ENCODE measurements around the gene RDH8. TPM values are rescaled to one million over a fixed set of nuclear protein-coding genes. Genes with fewer than 3 reads are reported as not detected.
A peak's percentile ranks its signal among the peaks of the same experiment; 100 is the strongest.

RDH8 gene
- total and polyA plus RNA-seq, 2 donors (not counting 1 experiment from before 2014, with no cell fraction given): 0.06 TPM; not detected in 1

GRCh38 chr19:10003271-10003670 lies 10.0 kb upstream of the RDH8 start:
- no peak overlapping the region for H3K4me3 ChIP-seq (replicated peaks in 1 of 4; ENCODE audit: control extremely low read depth in 1 of 4, insufficient read depth in 1 of 4, low read depth in 3 of 4, low read length in 4 of 4)
- no peak overlapping the region for H3K9ac ChIP-seq (ENCODE audit: insufficient read depth, low read length)
- H3K4me2 ChIP-seq (ENCODE audit: extremely low read depth, insufficient read depth, low read length): no peak overlapping the region
- peaks cover 6% of the 10 kb centered on the region for H3K4me1 ChIP-seq (ENCODE audit: control insufficient read depth, extremely low read depth, insufficient read depth, low read length)
- no peaks in the 10 kb centered on the region for H3K9me3 ChIP-seq (ENCODE audit: control insufficient read depth, insufficient read depth, low read depth, low read length)
- H2AFZ ChIP-seq (ENCODE audit: low read length): no peak overlapping the region
- DNase-seq (ENCODE audit: low read depth in 2 of 2): no peak
- no peaks in the 10 kb centered on the region for H4K20me1 ChIP-seq (ENCODE audit: control insufficient read depth, extremely low read depth, insufficient read depth, low read length)
- TF ChIP-seq EZH2 (IDR thresholded peaks at IDR 0.05; ENCODE audit: low read length, missing control alignments) (no peak), CTCF (conservative IDR thresholded peaks at IDR 0.05 in 1 of 2, IDR thresholded peaks at IDR 0.05 in 1 of 2; ENCODE audit: low read depth in 1 of 2, low read length in 2 of 2) (no peak)
- H3K36me3 ChIP-seq (ENCODE audit: control insufficient read depth, insufficient read depth, low read length): peaks cover 2% of the 10 kb centered on the region
- H3K27me3 ChIP-seq (ENCODE audit: control insufficient read depth, insufficient read depth, low read length): no peaks in the 10 kb centered on the region
- H3K27ac ChIP-seq (ENCODE audit: insufficient read depth, low read length): no peak overlapping the region
- no peaks in the 10 kb centered on the region for H3K79me2 ChIP-seq (ENCODE audit: control insufficient read depth, insufficient read depth, low read length)

GRCh38 chr19:10004617-10005016 lies 8.7 kb upstream of the RDH8 start:
- TF ChIP-seq EZH2 (IDR thresholded peaks at IDR 0.05; ENCODE audit: low read length, missing control alignments) (no peak), CTCF (conservative IDR thresholded peaks at IDR 0.05 in 1 of 2, IDR thresholded peaks at IDR 0.05 in 1 of 2; ENCODE audit: low read depth in 1 of 2, low read length in 2 of 2) (no peak)
- no peak for DNase-seq (ENCODE audit: low read depth in 2 of 2)
- no peaks in the 10 kb centered on the region for H3K27me3 ChIP-seq (ENCODE audit: control insufficient read depth, insufficient read depth, low read length)

GRCh38 chr19:10005632-10006334 lies 7.5 kb upstream of the RDH8 start:
- Histone ChIP-seq H3K9me3 (ENCODE audit: control insufficient read depth, insufficient read depth, low read depth, low read length) (no peaks in the 10 kb centered on the region), H3K27me3 (ENCODE audit: control insufficient read depth, insufficient read depth, low read length) (no peaks in the 10 kb centered on the region), H3K4me3 (replicated peaks in 1 of 4; ENCODE audit: control extremely low read depth in 1 of 4, insufficient read depth in 1 of 4, low read depth in 3 of 4, low read length in 4 of 4) (no peak overlapping the region), H3K4me1 (ENCODE audit: control insufficient read depth, extremely low read depth, insufficient read depth, low read length) (peaks cover 16% of the 10 kb centered on the region), H3K9ac (ENCODE audit: insufficient read depth, low read length) (no peak overlapping the region), H3K4me2 (ENCODE audit: extremely low read depth, insufficient read depth, low read length) (no peak overlapping the region), H2AFZ (ENCODE audit: low read length) (no peak overlapping the region), H3K36me3 (ENCODE audit: control insufficient read depth, insufficient read depth, low read length) (peaks cover 2% of the 10 kb centered on the region), H3K79me2 (ENCODE audit: control insufficient read depth, insufficient read depth, low read length) (peaks cover 2% of the 10 kb centered on the region), H4K20me1 (ENCODE audit: control insufficient read depth, extremely low read depth, insufficient read depth, low read length) (no peaks in the 10 kb centered on the region), H3K27ac (ENCODE audit: insufficient read depth, low read length) (peak overlapping the region; percentile 34)
- TF ChIP-seq EZH2 (IDR thresholded peaks at IDR 0.05; ENCODE audit: low read length, missing control alignments): no peak
- TF ChIP-seq CTCF (conservative IDR thresholded peaks at IDR 0.05 in 1 of 2, IDR thresholded peaks at IDR 0.05 in 1 of 2; ENCODE audit: low read depth in 1 of 2, low read length in 2 of 2): no peak
- no peak for DNase-seq (ENCODE audit: low read depth in 2 of 2)

More at GRCh38 chr19:10004617-10005016, 8.7 kb upstream of the RDH8 start:
- H2AFZ ChIP-seq (ENCODE audit: low read length): no peak overlapping the region
- no peaks in the 10 kb centered on the region for H4K20me1 ChIP-seq (ENCODE audit: control insufficient read depth, extremely low read depth, insufficient read depth, low read length)
- H3K4me1 ChIP-seq (ENCODE audit: control insufficient read depth, extremely low read depth, insufficient read depth, low read length): peaks cover 13% of the 10 kb centered on the region
- no peaks in the 10 kb centered on the region for H3K9me3 ChIP-seq (ENCODE audit: control insufficient read depth, insufficient read depth, low read depth, low read length)
- H3K27ac ChIP-seq (ENCODE audit: insufficient read depth, low read length): no peak overlapping the region
- H3K4me2 ChIP-seq (ENCODE audit: extremely low read depth, insufficient read depth, low read length): no peak overlapping the region
- H3K9ac ChIP-seq (ENCODE audit: insufficient read depth, low read length): no peak overlapping the region
- peaks cover 2% of the 10 kb centered on the region for H3K36me3 ChIP-seq (ENCODE audit: control insufficient read depth, insufficient read depth, low read length)
- no peaks in the 10 kb centered on the region for H3K79me2 ChIP-seq (ENCODE audit: control insufficient read depth, insufficient read depth, low read length)
- no peak overlapping the region for H3K4me3 ChIP-seq (replicated peaks in 1 of 4; ENCODE audit: control extremely low read depth in 1 of 4, insufficient read depth in 1 of 4, low read depth in 3 of 4, low read length in 4 of 4)

Measured in fibroblast of lung (primary cell).